ENCODE data around the gene LSMEM2. TPM values are rescaled to one million over a fixed set of nuclear protein-coding genes. Genes with fewer than 3 reads are reported as not detected.

Gene LSMEM2
- polyA plus RNA-seq, 1 donor (not counting 4 experiments of a cell fraction or from before 2014, with no cell fraction given): not detected

DNA sequence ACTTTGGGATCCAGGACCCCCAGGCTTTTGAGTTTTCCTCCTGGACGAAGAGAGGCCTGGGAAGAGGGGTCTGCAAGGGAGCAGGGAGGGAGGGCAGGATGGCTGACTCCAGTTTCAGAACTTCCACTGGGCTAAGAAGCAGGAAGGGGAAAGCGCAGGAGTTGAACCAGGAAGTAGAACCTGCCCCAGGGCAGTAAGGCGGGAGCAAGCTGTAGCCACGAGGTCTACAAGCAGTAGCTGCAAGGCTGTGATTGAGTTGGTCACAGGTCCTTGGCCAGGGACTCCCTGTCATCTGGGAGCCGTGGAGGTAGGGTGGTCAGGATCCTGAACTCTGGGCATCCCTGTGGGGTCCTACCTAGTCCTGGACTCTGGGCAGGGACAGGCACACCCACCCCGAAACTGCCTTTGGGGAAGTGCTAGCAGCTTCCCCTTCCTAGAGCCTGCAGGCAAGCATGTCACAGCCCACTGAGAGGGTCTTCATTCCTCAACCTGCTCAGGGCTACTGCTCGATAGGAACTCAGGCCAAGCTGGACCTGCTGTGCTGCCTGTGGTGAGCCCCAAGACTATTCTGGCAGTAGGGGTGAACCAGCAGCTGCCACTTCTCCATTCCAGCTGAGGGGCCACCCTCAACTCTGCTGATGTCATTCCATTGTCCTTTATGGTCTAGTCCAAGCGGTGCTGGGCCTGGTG is 48.6 kb upstream of the LSMEM2 start:
- no peak for FAIRE-seq
- DNase-seq (ENCODE audit: low read depth, low spot score): no peak
- no peaks in the 10 kb centered on the region for H3K27me3 ChIP-seq (ENCODE audit: control insufficient read depth, extremely low read depth, insufficient read depth, low read length)
- H3K36me3 ChIP-seq (ENCODE audit: control insufficient read depth in 2 of 2, extremely low read depth in 1 of 2, insufficient read depth in 2 of 2, low read length in 2 of 2): no peaks in the 10 kb centered on the region
- H3K4me1 ChIP-seq (ENCODE audit: control insufficient read depth, extremely low read depth, insufficient read depth, low read length): peaks cover 15% of the 10 kb centered on the region
- no peak overlapping the region for H3K27ac ChIP-seq (ENCODE audit: control insufficient read depth, insufficient read depth, low read length)
- no peaks in the 10 kb centered on the region for H3K9me1 ChIP-seq (ENCODE audit: control insufficient read depth, extremely low read depth, insufficient read depth, low read length)
- no peaks in the 10 kb centered on the region for H3K79me2 ChIP-seq (ENCODE audit: control insufficient read depth, insufficient read depth, low read length)
- TF ChIP-seq, protein P1, sequence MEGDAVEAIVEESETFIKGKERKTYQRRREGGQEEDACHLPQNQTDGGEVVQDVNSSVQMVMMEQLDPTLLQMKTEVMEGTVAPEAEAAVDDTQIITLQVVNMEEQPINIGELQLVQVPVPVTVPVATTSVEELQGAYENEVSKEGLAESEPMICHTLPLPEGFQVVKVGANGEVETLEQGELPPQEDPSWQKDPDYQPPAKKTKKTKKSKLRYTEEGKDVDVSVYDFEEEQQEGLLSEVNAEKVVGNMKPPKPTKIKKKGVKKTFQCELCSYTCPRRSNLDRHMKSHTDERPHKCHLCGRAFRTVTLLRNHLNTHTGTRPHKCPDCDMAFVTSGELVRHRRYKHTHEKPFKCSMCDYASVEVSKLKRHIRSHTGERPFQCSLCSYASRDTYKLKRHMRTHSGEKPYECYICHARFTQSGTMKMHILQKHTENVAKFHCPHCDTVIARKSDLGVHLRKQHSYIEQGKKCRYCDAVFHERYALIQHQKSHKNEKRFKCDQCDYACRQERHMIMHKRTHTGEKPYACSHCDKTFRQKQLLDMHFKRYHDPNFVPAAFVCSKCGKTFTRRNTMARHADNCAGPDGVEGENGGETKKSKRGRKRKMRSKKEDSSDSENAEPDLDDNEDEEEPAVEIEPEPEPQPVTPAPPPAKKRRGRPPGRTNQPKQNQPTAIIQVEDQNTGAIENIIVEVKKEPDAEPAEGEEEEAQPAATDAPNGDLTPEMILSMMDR (optimal IDR thresholded peaks at IDR 0.05 in 1 of 3, IDR thresholded peaks at IDR 0.05 in 1 of 3, conservative IDR thresholded peaks at IDR 0.05 in 1 of 3; ENCODE audit: extremely low read depth in 1 of 3, insufficient read depth in 2 of 3, low read length in 3 of 3): no peak
- TF ChIP-seq EZH2 (IDR thresholded peaks at IDR 0.05; ENCODE audit: low read length): no peak
- no peak overlapping the region for H3K4me2 ChIP-seq (ENCODE audit: control insufficient read depth, extremely low read depth, insufficient read depth, low read depth, low read length)
- no peaks in the 10 kb centered on the region for H4K20me1 ChIP-seq (ENCODE audit: control insufficient read depth, extremely low read depth, insufficient read depth, low read length)
- H3K9ac ChIP-seq (ENCODE audit: control insufficient read depth, extremely low read depth, insufficient read depth, low read length): no peak overlapping the region
- dilution Hi-C loops (cut with MboI; ENCODE audit: extremely low pct_ligation_motif_present, low sequenced_read_pairs): no loop called here
- no peaks in the 10 kb centered on the region for H3K9me3 ChIP-seq (ENCODE audit: control insufficient read depth, low read depth, low read length)
- H2AFZ ChIP-seq (ENCODE audit: control insufficient read depth, low read length): no peak overlapping the region
- no peak overlapping the region for H3K4me3 ChIP-seq (ENCODE audit: control insufficient read depth in 2 of 3, extremely low read depth in 1 of 3, insufficient read depth in 2 of 3, low read depth in 1 of 3, low read length in 3 of 3)

DNA sequence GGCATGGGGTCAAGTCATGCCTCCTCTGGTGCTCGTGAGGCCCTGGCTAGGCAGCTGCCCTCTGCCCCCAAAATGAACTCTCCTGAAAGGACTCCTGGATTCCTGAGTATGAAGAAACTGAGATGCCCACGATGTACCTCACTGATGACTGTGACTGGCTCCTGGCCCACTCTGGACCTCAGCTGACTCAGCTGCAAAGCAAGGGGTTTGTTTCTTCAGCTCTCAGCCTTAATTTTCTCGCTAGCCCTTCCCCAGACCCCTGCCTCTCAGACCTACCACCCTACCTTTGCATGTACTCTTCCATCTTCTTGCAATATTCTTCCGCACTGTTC is 48.1 kb upstream of the LSMEM2 start:
- H2AFZ ChIP-seq (ENCODE audit: control insufficient read depth, low read length): no peak overlapping the region
- H3K27ac ChIP-seq (ENCODE audit: control insufficient read depth, insufficient read depth, low read length): no peak overlapping the region

More for the DNA sequence above, 48.1 kb upstream of the LSMEM2 start:
- Histone ChIP-seq H3K9me3 (ENCODE audit: control insufficient read depth, low read depth, low read length) (no peaks in the 10 kb centered on the region), H3K4me3 (ENCODE audit: control insufficient read depth in 2 of 3, extremely low read depth in 1 of 3, insufficient read depth in 2 of 3, low read depth in 1 of 3, low read length in 3 of 3) (no peak overlapping the region), H4K20me1 (ENCODE audit: control insufficient read depth, extremely low read depth, insufficient read depth, low read length) (no peaks in the 10 kb centered on the region), H3K9ac (ENCODE audit: control insufficient read depth, extremely low read depth, insufficient read depth, low read length) (no peak overlapping the region), H3K9me1 (ENCODE audit: control insufficient read depth, extremely low read depth, insufficient read depth, low read length) (no peaks in the 10 kb centered on the region), H3K36me3 (ENCODE audit: control insufficient read depth in 2 of 2, extremely low read depth in 1 of 2, insufficient read depth in 2 of 2, low read length in 2 of 2) (no peaks in the 10 kb centered on the region), H3K27me3 (ENCODE audit: control insufficient read depth, extremely low read depth, insufficient read depth, low read length) (no peaks in the 10 kb centered on the region), H3K4me2 (ENCODE audit: control insufficient read depth, extremely low read depth, insufficient read depth, low read depth, low read length) (no peak overlapping the region), H3K79me2 (ENCODE audit: control insufficient read depth, insufficient read depth, low read length) (no peaks in the 10 kb centered on the region), H3K4me1 (ENCODE audit: control insufficient read depth, extremely low read depth, insufficient read depth, low read length) (peaks cover 15% of the 10 kb centered on the region)
- dilution Hi-C loops (cut with MboI; ENCODE audit: extremely low pct_ligation_motif_present, low sequenced_read_pairs): no loop called here
- DNase-seq (ENCODE audit: low read depth, low spot score) (no peak), FAIRE-seq (no peak)
- TF ChIP-seq, protein P1 (optimal IDR thresholded peaks at IDR 0.05 in 1 of 3, IDR thresholded peaks at IDR 0.05 in 1 of 3, conservative IDR thresholded peaks at IDR 0.05 in 1 of 3; ENCODE audit: extremely low read depth in 1 of 3, insufficient read depth in 2 of 3, low read length in 3 of 3): no peak
- no peak for TF ChIP-seq EZH2 (IDR thresholded peaks at IDR 0.05; ENCODE audit: low read length)

Measured in keratinocyte (primary cell).